SHP77 (cell line): ENCODE measurements around the gene PTPRK.

Experiments
- DNase-seq, 2 experiments: peaks; one replicate each; lab custom pipeline; 2025; lab: John Stamatoyannopoulos, UW

The PTPRK gene

GRCh38 chr6:128244751-128245405 is 275.5 kb downstream of the PTPRK start:
- DNase-seq = no peak

GRCh38 chr6:128242765-128243403 is 277.5 kb downstream of the PTPRK start:
- no peak for DNase-seq

- no peak for DNase-seq
These were observed 279.2 kb downstream of the PTPRK start for GRCh38 chr6:128241216-128241615.

- DNase-seq = no peak
These were observed 280.4 kb downstream of the PTPRK start for GRCh38 chr6:128240024-128240428.

GRCh38 chr6:128239146-128239545 is 281.3 kb downstream of the PTPRK start:
- no peak for DNase-seq

- DNase-seq = no peak
These were observed 282.2 kb downstream of the PTPRK start for GRCh38 chr6:128238225-128238624.

- no peak for DNase-seq
These were observed 284.8 kb downstream of the PTPRK start for GRCh38 chr6:128235556-128235955.

GRCh38 chr6:128233531-128233930 is 286.9 kb downstream of the PTPRK start:
- DNase-seq = no peak

GRCh38 chr6:128230267-128230989 is 290.0 kb downstream of the PTPRK start:
- no peak for DNase-seq

- DNase-seq = no peak
These were observed 294.8 kb downstream of the PTPRK start for GRCh38 chr6:128225612-128226011.

- no peak for DNase-seq
These were observed 303.5 kb downstream of the PTPRK start for GRCh38 chr6:128216917-128217316.

- DNase-seq = no peak
These were observed 310.6 kb downstream of the PTPRK start for GRCh38 chr6:128209771-128210170.

- DNase-seq = no peak
These were observed 311.4 kb downstream of the PTPRK start for GRCh38 chr6:128208851-128209580.

- DNase-seq = no peak
These were observed 312.3 kb downstream of the PTPRK start for GRCh38 chr6:128208078-128208477.

- no peak for DNase-seq
These were observed 313.6 kb downstream of the PTPRK start for GRCh38 chr6:128206610-128207426.

- no peak for DNase-seq
These were observed 315.8 kb downstream of the PTPRK start for GRCh38 chr6:128204616-128205015.

GRCh38 chr6:128202169-128202765 is 318.1 kb downstream of the PTPRK start:
- DNase-seq = no peak

GRCh38 chr6:128200789-128201188 is 319.6 kb downstream of the PTPRK start:
- DNase-seq = no peak

- no peak for DNase-seq
These were observed 320.9 kb downstream of the PTPRK start for GRCh38 chr6:128199461-128199860.

GRCh38 chr6:128192972-128193371 is 327.4 kb downstream of the PTPRK start:
- no peak for DNase-seq

GRCh38 chr6:128188678-128189077 is 331.7 kb downstream of the PTPRK start:
- DNase-seq = no peak
